LNCAP (cell line): Measurements from ENCODE around the gene PDE6A.
A peak's percentile ranks its signal among the peaks of the same experiment; 100 is the strongest.

Source experiments
- CTCF ChIP-seq: fragments of 450-650 bp; IDR thresholded peaks from 2 replicates; pipeline ENCODE4 v1.5.1; 2017; ENCODE audit warnings: mild to moderate bottlenecking

The PDE6A gene

GRCh38 chr5:149831492-149831891 lies 113.1 kb downstream of the PDE6A start:
- TF ChIP-seq CTCF: no peak

GRCh38 chr5:149830579-149830978 lies 114.0 kb downstream of the PDE6A start:
- no peak for TF ChIP-seq CTCF

- TF ChIP-seq CTCF: no peak
Measured at GRCh38 chr5:149829954-149830353, 114.6 kb downstream of the PDE6A start.

GRCh38 chr5:149828161-149829011 lies 116.2 kb downstream of the PDE6A start:
- TF ChIP-seq CTCF: peak; percentile 86

- TF ChIP-seq CTCF: no peak
Measured at GRCh38 chr5:149827546-149827945, 117.0 kb downstream of the PDE6A start.

- TF ChIP-seq CTCF: no peak
Measured at GRCh38 chr5:149827086-149827485, 117.5 kb downstream of the PDE6A start.

GRCh38 chr5:149826574-149826973 lies 118.0 kb downstream of the PDE6A start:
- TF ChIP-seq CTCF: no peak
